ENCODE data around the gene SPOP.

SPOP gene

GRCh38 chr17:49556223-49556943 lies 121.5 kb downstream of the SPOP start:
- TF ChIP-seq, protein P1, sequence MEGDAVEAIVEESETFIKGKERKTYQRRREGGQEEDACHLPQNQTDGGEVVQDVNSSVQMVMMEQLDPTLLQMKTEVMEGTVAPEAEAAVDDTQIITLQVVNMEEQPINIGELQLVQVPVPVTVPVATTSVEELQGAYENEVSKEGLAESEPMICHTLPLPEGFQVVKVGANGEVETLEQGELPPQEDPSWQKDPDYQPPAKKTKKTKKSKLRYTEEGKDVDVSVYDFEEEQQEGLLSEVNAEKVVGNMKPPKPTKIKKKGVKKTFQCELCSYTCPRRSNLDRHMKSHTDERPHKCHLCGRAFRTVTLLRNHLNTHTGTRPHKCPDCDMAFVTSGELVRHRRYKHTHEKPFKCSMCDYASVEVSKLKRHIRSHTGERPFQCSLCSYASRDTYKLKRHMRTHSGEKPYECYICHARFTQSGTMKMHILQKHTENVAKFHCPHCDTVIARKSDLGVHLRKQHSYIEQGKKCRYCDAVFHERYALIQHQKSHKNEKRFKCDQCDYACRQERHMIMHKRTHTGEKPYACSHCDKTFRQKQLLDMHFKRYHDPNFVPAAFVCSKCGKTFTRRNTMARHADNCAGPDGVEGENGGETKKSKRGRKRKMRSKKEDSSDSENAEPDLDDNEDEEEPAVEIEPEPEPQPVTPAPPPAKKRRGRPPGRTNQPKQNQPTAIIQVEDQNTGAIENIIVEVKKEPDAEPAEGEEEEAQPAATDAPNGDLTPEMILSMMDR (IDR thresholded peaks at IDR 0.05) = peak; percentile 96 to 98
- H3K4me3 ChIP-seq = no peak overlapping the region
- intact Hi-C loops (cut with DNase I; ENCODE audit: low total_unique reads) = loop anchor here (1.0 to 5.0 kb wide), 2 partner anchors 59 to 121 kb away; partner anchors contain the start of gene NGFR
- DNase-seq = peak; percentile 61 to 63
- H3K9me3 ChIP-seq = no peaks in the 10 kb centered on the region
- peaks cover 0 to 17% (median 6%) of the 10 kb centered on the region in 4 donors for H3K4me1 ChIP-seq
- H3K27me3 ChIP-seq = peaks cover 0 to 31% of the 10 kb centered on the region in 2 donors
- no peaks in the 10 kb centered on the region for H3K36me3 ChIP-seq
- no peak overlapping the region for H3K27ac ChIP-seq

- DNase-seq = no peak
- intact Hi-C loops (cut with DNase I; ENCODE audit: low total_unique reads) = loop anchor here (1.0 to 5.0 kb wide), 2 partner anchors 58 to 120 kb away; partner anchors contain the start of gene NGFR
- peaks cover 0 to 33% of the 10 kb centered on the region in 2 donors for H3K27me3 ChIP-seq
- H3K36me3 ChIP-seq = no peaks in the 10 kb centered on the region
- no peaks in the 10 kb centered on the region for H3K9me3 ChIP-seq
- TF ChIP-seq, protein P1 (IDR thresholded peaks at IDR 0.05) = no peak
- H3K4me1 ChIP-seq = peaks cover 0 to 17% (median 6%) of the 10 kb centered on the region in 4 donors
- no peak overlapping the region for H3K27ac ChIP-seq
- no peak overlapping the region for H3K4me3 ChIP-seq
These were observed 122.2 kb downstream of the SPOP start for GRCh38 chr17:49555495-49556222.

- TF ChIP-seq, protein P1 (IDR thresholded peaks at IDR 0.05) = no peak
- intact Hi-C loops (cut with DNase I; ENCODE audit: low total_unique reads) = loop anchor here (5.0 kb wide), 1 partner anchor 58 kb away; the partner anchor contains the start of gene NGFR
- Histone ChIP-seq H3K4me1 (peaks cover 0 to 17% (median 6%) of the 10 kb centered on the region in 4 donors), H3K27me3 (peaks cover 0 to 34% of the 10 kb centered on the region in 2 donors), H3K9me3 (no peaks in the 10 kb centered on the region), H3K4me3 (no peak overlapping the region), H3K27ac (no peak overlapping the region), H3K36me3 (no peaks in the 10 kb centered on the region)
- DNase-seq = no peak
These were observed 123.0 kb downstream of the SPOP start for GRCh38 chr17:49554694-49555494.

- intact Hi-C loops (cut with DNase I; ENCODE audit: low total_unique reads) = no loop called here
These were observed 124.1 kb downstream of the SPOP start for GRCh38 chr17:49553676-49554335.

More at GRCh38 chr17:49553676-49554335, 124.1 kb downstream of the SPOP start:
- no peaks in the 10 kb centered on the region for H3K36me3 ChIP-seq
- DNase-seq = no peak
- no peak overlapping the region for H3K27ac ChIP-seq
- TF ChIP-seq, protein P1 (IDR thresholded peaks at IDR 0.05) = no peak
- peaks cover 0 to 37% of the 10 kb centered on the region in 2 donors for H3K27me3 ChIP-seq
- peaks cover 0 to 17% (median 6%) of the 10 kb centered on the region in 4 donors for H3K4me1 ChIP-seq
- no peaks in the 10 kb centered on the region for H3K9me3 ChIP-seq
- H3K4me3 ChIP-seq = no peak overlapping the region
